ENCODE measurements around the gene CCN5. TPM values are rescaled to one million over a fixed set of nuclear protein-coding genes. Genes with fewer than 3 reads are reported as not detected.

CCN5 gene
- polyA plus RNA-seq, 2 donors, result 24.5 to 48.2 TPM

DNA sequence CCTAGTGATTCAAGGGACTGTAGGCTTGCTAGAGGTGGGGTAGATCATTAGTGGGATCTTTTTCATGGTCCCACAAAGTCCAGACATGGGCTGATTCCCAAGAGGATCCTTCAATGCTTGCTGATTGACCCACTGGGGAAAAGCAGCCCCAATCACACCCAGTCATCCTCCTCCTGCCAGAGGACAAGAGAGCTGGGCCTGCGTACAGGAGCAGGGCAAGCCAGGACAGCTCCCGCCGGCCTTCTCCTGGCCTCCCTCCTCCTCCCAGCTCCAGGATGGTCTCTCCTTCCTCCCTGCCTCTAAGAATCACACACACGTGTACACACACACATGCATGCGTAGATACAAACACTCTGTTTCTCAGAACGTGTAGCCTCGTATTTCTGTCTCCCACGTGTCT lies 57.5 kb downstream of the CCN5 start:
- Histone ChIP-seq H3K9me3 (ENCODE audit: control insufficient read depth in 2 of 2, insufficient read depth in 1 of 2, low read depth in 1 of 2, low read length in 1 of 2) (no peaks in the 10 kb centered on the region), H3K27me3 (ENCODE audit: control insufficient read depth in 1 of 2, insufficient read depth in 2 of 2, low read length in 2 of 2) (no peaks in the 10 kb centered on the region), H3K4me1 (ENCODE audit: control insufficient read depth in 2 of 2, insufficient read depth in 2 of 2, low read length in 1 of 2) (no peaks in the 10 kb centered on the region), H3K36me3 (ENCODE audit: control insufficient read depth in 2 of 2, insufficient read depth in 2 of 2, low read length in 1 of 2) (no peaks in the 10 kb centered on the region), H3K4me3 (ENCODE audit: low read depth in 1 of 2, low read length in 2 of 2) (no peak overlapping the region), H3K27ac (ENCODE audit: low read depth in 2 of 2, low read length in 1 of 2) (no peak overlapping the region)
- 43 to 68% methylated on average over 8 of the region's 8 CpGs for WGBS, 2 donors

- no peaks in the 10 kb centered on the region for H3K4me1 ChIP-seq (ENCODE audit: control insufficient read depth in 2 of 2, insufficient read depth in 2 of 2, low read length in 1 of 2)
- no peaks in the 10 kb centered on the region for H3K9me3 ChIP-seq (ENCODE audit: control insufficient read depth in 2 of 2, insufficient read depth in 1 of 2, low read depth in 1 of 2, low read length in 1 of 2)
- 49 to 50% methylated on average over 10 of the region's 10 CpGs for WGBS, 2 donors
- no peak overlapping the region for H3K27ac ChIP-seq (ENCODE audit: low read depth in 2 of 2, low read length in 1 of 2)
- no peaks in the 10 kb centered on the region for H3K36me3 ChIP-seq (ENCODE audit: control insufficient read depth in 2 of 2, insufficient read depth in 2 of 2, low read length in 1 of 2)
- H3K27me3 ChIP-seq (ENCODE audit: control insufficient read depth in 1 of 2, insufficient read depth in 2 of 2, low read length in 2 of 2), result no peaks in the 10 kb centered on the region
- H3K4me3 ChIP-seq (ENCODE audit: low read depth in 1 of 2, low read length in 2 of 2), result no peak overlapping the region
Observed at GRCh38 chr20:44773070-44773829, 58.1 kb downstream of the CCN5 start.

- H3K36me3 ChIP-seq (ENCODE audit: control insufficient read depth in 2 of 2, insufficient read depth in 2 of 2, low read length in 1 of 2), result no peaks in the 10 kb centered on the region
- no peaks in the 10 kb centered on the region for H3K27me3 ChIP-seq (ENCODE audit: control insufficient read depth in 1 of 2, insufficient read depth in 2 of 2, low read length in 2 of 2)
- 17 to 19% methylated on average over 7 of the region's 7 CpGs for WGBS, 2 donors
- no peak overlapping the region for H3K27ac ChIP-seq (ENCODE audit: low read depth in 2 of 2, low read length in 1 of 2)
- no peaks in the 10 kb centered on the region for H3K4me1 ChIP-seq (ENCODE audit: control insufficient read depth in 2 of 2, insufficient read depth in 2 of 2, low read length in 1 of 2)
- H3K9me3 ChIP-seq (ENCODE audit: control insufficient read depth in 2 of 2, insufficient read depth in 1 of 2, low read depth in 1 of 2, low read length in 1 of 2), result no peaks in the 10 kb centered on the region
- H3K4me3 ChIP-seq (ENCODE audit: low read depth in 1 of 2, low read length in 2 of 2), result no peak overlapping the region
Observed at GRCh38 chr20:44776980-44777379, 61.8 kb downstream of the CCN5 start.

Other genes starting within 250 kb of the CCN5 start
- 1 to 10 TPM; 3.1 to 5.0 TPM for gene TTPAL, start 239.5 kb upstream of the CCN5 start, polyA plus RNA-seq
- gene SERINC3, start 193.3 kb upstream of the CCN5 start, polyA plus RNA-seq, result 10 to 100 TPM; 25.5 to 35.1 TPM
- gene PKIG, start 132.8 kb upstream of the CCN5 start, polyA plus RNA-seq, result 10 to 100 TPM; 13.7 to 33.3 TPM
- gene ADA, start 63.7 kb upstream of the CCN5 start, polyA plus RNA-seq, result 1 to 10 TPM; 5.6 to 8.8 TPM
- gene KCNK15, start 30.5 kb downstream of the CCN5 start, polyA plus RNA-seq, result under 1 TPM; 0.12 to 0.76 TPM
- gene RIMS4, start 95.2 kb downstream of the CCN5 start, polyA plus RNA-seq, result under 1 TPM; 0.04 to 0.05 TPM
- 100 to 1,000 TPM in 1 of 2 donors, 10 to 100 TPM in 1; 53.4 to 112 TPM for gene YWHAB, start 170.3 kb downstream of the CCN5 start, polyA plus RNA-seq
- 10 to 100 TPM; 12.1 to 31.6 TPM for gene PABPC1L, start 194.7 kb downstream of the CCN5 start, polyA plus RNA-seq
- gene TOMM34, start 245.0 kb downstream of the CCN5 start, polyA plus RNA-seq, result 10 to 100 TPM in 1 of 2 donors, 1 to 10 TPM in 1; 6.4 to 18.5 TPM

Measured in esophagus (tissue), 2 donors.